ENCODE data around the gene SPINK9. TPM values are rescaled to one million over a fixed set of nuclear protein-coding genes. Genes with fewer than 3 reads are reported as not detected.

The SPINK9 gene
- total RNA-seq, 1 donor from 2014 or later = not detected

DNA sequence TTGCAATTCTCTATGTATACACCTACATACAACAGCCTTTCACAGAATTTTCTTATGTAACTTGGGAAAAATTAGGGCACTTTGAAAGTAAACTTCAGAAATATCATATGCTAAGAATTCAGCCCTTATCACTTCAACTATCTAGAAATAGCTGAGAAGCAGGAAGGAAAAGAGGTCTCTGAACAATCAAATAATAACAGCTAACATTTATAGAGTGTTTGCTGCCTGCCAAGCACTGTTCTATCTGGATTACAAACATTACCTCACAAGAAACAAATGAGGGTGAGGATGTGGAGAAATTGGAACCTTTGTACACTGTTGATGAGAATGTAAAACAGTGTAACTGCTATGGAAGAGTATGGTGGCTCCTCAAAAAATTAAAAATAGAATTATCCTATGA, 44.0 kb downstream of the SPINK9 start:
- Mint-ChIP-seq H3K4me1 (ENCODE audit: low read depth) (peaks cover 16% of the 10 kb centered on the region), H3K27me3 (ENCODE audit: low read depth) (no peaks in the 10 kb centered on the region), H3K4me3 (ENCODE audit: unreplicated experiment) (no peak overlapping the region), H3K36me3 (ENCODE audit: low read depth) (no peaks in the 10 kb centered on the region), H3K9me3 (ENCODE audit: low read depth) (no peaks in the 10 kb centered on the region), H3K27ac (ENCODE audit: unreplicated experiment) (no peak overlapping the region)
- DNase-seq (ENCODE audit: low spot score) = no peak
- TF ChIP-seq, protein P1, sequence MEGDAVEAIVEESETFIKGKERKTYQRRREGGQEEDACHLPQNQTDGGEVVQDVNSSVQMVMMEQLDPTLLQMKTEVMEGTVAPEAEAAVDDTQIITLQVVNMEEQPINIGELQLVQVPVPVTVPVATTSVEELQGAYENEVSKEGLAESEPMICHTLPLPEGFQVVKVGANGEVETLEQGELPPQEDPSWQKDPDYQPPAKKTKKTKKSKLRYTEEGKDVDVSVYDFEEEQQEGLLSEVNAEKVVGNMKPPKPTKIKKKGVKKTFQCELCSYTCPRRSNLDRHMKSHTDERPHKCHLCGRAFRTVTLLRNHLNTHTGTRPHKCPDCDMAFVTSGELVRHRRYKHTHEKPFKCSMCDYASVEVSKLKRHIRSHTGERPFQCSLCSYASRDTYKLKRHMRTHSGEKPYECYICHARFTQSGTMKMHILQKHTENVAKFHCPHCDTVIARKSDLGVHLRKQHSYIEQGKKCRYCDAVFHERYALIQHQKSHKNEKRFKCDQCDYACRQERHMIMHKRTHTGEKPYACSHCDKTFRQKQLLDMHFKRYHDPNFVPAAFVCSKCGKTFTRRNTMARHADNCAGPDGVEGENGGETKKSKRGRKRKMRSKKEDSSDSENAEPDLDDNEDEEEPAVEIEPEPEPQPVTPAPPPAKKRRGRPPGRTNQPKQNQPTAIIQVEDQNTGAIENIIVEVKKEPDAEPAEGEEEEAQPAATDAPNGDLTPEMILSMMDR (IDR thresholded peaks at IDR 0.05) = no peak

DNA sequence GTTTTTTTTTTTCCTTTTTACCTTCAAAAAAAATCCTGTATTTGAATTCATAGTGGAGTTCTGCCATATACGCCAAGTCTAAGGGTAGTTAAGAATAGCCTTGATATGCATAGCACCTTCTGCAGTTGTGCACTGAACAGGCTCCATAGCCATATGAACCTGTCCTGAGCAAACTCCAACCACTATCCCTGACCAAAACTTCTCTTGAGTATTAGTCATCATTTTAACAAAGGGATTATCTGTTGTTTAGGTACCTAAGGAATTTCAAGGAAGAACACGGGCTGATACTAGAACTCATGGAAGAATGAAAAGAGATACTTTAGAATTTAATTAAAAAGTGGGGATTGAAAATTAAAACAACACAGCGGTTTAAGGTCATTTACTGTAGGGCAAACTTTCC, 46.5 kb downstream of the SPINK9 start:
- TF ChIP-seq, protein P1 (IDR thresholded peaks at IDR 0.05) = no peak
- H3K36me3 Mint-ChIP-seq (ENCODE audit: low read depth) = no peaks in the 10 kb centered on the region
- no peaks in the 10 kb centered on the region for H3K9me3 Mint-ChIP-seq (ENCODE audit: low read depth)
- H3K27ac Mint-ChIP-seq (ENCODE audit: unreplicated experiment) = no peak overlapping the region
- no peak overlapping the region for H3K4me3 Mint-ChIP-seq (ENCODE audit: unreplicated experiment)
- no peak for DNase-seq (ENCODE audit: low spot score)
- peaks cover 36% of the 10 kb centered on the region for H3K4me1 Mint-ChIP-seq (ENCODE audit: low read depth)
- no peaks in the 10 kb centered on the region for H3K27me3 Mint-ChIP-seq (ENCODE audit: low read depth)

DNA sequence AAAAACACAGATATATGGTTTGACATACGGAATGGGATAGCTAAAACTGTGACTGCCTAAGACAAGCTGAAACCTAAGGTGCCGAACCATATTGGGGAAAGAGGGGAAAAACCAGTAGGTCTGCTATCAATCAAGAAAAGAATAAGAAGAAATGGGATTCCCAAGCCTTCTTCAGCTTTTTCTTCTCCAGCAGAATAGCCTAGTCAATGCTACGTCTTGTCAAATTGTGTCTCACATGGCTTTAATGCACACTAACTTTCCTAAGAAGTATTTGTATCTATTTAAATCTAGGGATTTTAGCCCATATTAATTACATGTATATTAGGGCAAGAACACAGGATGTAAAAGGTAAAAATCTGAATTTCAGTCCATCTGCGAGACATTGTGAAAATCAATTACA, 47.6 kb downstream of the SPINK9 start:
- peak overlapping the region; percentile 87 for H3K4me3 Mint-ChIP-seq (ENCODE audit: unreplicated experiment)
- H3K27me3 Mint-ChIP-seq (ENCODE audit: low read depth) = no peaks in the 10 kb centered on the region
- H3K9me3 Mint-ChIP-seq (ENCODE audit: low read depth) = no peaks in the 10 kb centered on the region
- DNase-seq (ENCODE audit: low spot score) = no peak
- TF ChIP-seq, protein P1 (IDR thresholded peaks at IDR 0.05) = no peak
- H3K4me1 Mint-ChIP-seq (ENCODE audit: low read depth) = peaks cover 42% of the 10 kb centered on the region
- H3K36me3 Mint-ChIP-seq (ENCODE audit: low read depth) = no peaks in the 10 kb centered on the region
- H3K27ac Mint-ChIP-seq (ENCODE audit: unreplicated experiment) = peak overlapping the region; percentile 92

DNA sequence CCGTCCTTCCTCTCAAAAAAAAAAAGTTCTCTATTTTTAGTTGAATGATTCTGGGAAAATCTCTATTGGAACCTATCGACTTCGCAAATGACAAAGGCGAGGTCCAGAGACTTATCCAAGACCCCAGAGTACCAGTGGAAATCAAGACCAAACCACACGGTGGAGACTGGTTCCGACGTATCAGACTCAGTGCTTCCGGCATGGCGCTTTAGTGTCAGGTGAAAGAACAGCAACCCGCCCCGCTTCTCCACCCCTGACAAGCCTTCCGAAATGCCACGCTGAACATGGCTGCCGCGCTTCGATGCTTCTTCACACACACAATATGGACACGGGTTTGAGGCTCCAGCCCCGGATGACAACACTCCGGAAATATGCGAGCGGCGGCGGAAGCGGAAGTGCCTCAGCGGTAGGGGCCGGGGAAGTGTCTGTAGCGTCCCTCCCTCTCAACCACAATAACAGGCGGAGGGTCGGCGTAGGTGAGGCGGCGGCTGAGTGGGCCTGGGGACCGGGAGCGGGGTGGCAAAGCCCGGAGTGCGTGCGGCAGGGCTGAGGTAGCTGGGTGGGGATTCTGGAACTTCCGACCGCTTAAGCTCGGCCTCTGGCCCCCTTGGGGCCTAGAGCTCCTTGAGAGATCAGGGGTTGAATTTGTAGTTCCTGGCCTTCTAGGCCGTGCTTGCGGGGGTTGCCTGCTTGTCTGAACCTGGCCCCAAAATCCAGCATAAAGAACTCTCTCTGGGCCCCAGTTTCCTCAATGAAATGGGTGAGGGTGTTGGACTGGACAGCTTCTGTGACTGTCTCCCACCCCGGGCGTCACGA, 48.4 kb downstream of the SPINK9 start, which contains the start of gene FBXO38:
FBXO38 (plus strand) TSS at position 395 of the 816 bp plus-strand sequence. CDS start 10,819 bp downstream, outside the sequence.
- TF ChIP-seq, protein P1 (IDR thresholded peaks at IDR 0.05) = peak; percentile 45
- Mint-ChIP-seq H3K4me1 (ENCODE audit: low read depth) (peaks cover 46% of the 10 kb centered on the region), H3K9me3 (ENCODE audit: low read depth) (no peaks in the 10 kb centered on the region), H3K27ac (ENCODE audit: unreplicated experiment) (peak within 1 kb of the TSS; percentile 92), H3K36me3 (ENCODE audit: low read depth) (no peaks in the 10 kb centered on the region), H3K4me3 (ENCODE audit: unreplicated experiment) (peak within 1 kb of the TSS; percentile 87), H3K27me3 (ENCODE audit: low read depth) (no peaks in the 10 kb centered on the region)
- peak; percentile 97 for DNase-seq (ENCODE audit: low spot score)

DNA sequence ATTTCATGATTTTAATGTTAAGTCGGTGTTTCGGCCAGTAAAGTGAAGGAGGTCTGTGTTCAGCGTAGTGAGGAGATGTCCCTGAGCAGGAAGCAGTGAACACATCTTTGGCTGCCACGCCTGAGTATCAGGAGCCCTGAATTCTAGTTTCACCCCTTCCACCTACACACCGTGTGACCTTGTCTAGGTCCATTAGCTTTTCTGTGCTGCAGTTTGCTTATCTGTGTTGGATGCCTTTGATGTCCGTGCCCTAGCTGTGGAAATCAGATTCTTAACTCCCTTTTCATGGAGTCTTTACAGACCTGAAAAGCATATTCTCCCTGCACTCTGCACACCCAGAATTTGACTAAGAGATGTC, 49.0 kb downstream of the SPINK9 start:
- Mint-ChIP-seq H3K36me3 (ENCODE audit: low read depth) (no peaks in the 10 kb centered on the region), H3K27me3 (ENCODE audit: low read depth) (no peaks in the 10 kb centered on the region), H3K27ac (ENCODE audit: unreplicated experiment) (peak overlapping the region; percentile 92), H3K9me3 (ENCODE audit: low read depth) (no peaks in the 10 kb centered on the region), H3K4me1 (ENCODE audit: low read depth) (peaks cover 48% of the 10 kb centered on the region), H3K4me3 (ENCODE audit: unreplicated experiment) (peak overlapping the region; percentile 87)
- DNase-seq (ENCODE audit: low spot score) = no peak
- TF ChIP-seq, protein P1 (IDR thresholded peaks at IDR 0.05) = no peak

All from chondrocyte (in vitro differentiated cells).